Measurements from ENCODE around the gene SNN. TPM values are rescaled to one million over a fixed set of nuclear protein-coding genes. Genes with fewer than 3 reads are reported as not detected.

Gene SNN
- total RNA-seq, 3 donors from 2014 or later: 2.3 to 22.1 (median 4.2) TPM

DNA sequence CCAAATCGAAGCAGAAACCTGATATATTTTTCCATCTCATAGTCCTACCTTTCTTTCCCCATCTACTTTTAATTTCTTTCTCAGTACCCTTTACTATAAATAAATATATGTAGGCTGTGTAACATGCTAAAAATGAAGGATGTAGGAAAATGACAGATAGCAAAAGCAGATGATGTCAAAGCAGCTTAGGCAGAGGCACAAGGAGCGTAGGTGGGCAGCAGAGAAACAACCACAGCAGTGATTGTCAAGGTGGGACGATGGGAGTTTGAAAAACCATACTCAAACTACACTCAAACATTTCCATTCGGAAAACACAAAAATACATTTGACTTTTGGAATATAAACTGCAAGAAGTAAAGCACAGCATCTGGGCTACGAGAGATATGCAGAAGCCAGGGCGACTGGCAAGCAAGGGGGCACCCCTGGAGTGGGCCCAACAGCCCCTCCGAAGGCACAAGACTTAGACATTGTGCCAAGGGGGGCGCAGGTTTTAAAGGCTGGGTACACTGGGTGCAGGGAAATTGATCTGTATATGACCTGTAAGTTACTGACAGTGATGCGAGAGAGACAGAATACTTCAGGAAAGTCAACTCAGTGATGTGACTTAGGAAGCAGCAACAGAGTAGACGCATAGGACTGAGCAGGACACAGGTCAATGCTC is 31.1 kb downstream of the SNN start:
- ATAC-seq: no peak

DNA sequence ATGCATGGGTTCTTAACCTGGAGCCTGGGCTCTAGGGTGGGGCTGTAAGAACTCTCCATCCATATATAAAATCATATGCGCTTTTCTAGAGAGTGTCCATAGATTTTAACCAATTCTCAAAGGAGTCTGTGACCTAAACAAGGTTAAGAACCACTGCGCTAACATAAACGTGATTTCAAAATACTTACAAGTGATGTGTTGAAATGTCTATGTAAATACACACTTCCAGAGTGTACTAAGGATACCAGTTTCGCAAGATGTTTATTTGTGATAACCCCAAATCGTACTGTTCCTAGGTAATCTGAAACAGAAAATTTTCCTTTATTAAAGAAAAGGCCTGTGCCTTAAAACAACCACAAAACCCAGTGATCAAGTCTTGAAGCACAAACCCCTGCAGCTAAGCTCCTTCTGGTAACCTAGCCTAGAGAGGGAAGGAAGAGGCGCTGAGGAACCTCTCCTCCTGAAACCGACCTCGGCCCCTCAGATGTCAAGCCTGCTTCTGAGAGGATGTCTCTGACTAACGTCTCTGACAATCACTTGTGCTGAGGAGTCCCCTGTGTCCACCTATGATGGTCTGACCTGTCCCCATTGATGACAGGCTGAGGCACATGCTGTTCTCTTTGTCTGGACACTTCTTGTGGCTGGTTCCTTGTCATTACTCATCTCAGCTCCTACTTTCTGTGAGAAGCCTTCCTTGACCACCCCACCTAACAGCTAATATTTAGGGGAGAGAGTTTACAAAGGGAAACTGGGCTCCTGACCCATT is 32.2 kb downstream of the SNN start:
- TF ChIP-seq, protein P1, sequence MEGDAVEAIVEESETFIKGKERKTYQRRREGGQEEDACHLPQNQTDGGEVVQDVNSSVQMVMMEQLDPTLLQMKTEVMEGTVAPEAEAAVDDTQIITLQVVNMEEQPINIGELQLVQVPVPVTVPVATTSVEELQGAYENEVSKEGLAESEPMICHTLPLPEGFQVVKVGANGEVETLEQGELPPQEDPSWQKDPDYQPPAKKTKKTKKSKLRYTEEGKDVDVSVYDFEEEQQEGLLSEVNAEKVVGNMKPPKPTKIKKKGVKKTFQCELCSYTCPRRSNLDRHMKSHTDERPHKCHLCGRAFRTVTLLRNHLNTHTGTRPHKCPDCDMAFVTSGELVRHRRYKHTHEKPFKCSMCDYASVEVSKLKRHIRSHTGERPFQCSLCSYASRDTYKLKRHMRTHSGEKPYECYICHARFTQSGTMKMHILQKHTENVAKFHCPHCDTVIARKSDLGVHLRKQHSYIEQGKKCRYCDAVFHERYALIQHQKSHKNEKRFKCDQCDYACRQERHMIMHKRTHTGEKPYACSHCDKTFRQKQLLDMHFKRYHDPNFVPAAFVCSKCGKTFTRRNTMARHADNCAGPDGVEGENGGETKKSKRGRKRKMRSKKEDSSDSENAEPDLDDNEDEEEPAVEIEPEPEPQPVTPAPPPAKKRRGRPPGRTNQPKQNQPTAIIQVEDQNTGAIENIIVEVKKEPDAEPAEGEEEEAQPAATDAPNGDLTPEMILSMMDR (IDR thresholded peaks at IDR 0.05): no peak
- Histone ChIP-seq H3K36me3 (ENCODE audit: low read depth) (no peaks in the 10 kb centered on the region), H3K4me1 (ENCODE audit: low read depth) (no peaks in the 10 kb centered on the region), H3K4me3 (no peak overlapping the region), H3K9me3 (no peaks in the 10 kb centered on the region)
- DNase-seq: no peak
- ATAC-seq: peak; percentile 20
- intact Hi-C loops (cut with DNase I, micrococcal nuclease): no loop called here

More for the DNA sequence above, 31.1 kb downstream of the SNN start:
- Histone ChIP-seq H3K4me3 (no peak overlapping the region), H3K4me1 (ENCODE audit: low read depth) (no peaks in the 10 kb centered on the region), H3K36me3 (ENCODE audit: low read depth) (no peaks in the 10 kb centered on the region), H3K9me3 (no peaks in the 10 kb centered on the region)
- intact Hi-C loops (cut with DNase I, micrococcal nuclease): no loop called here
- no peak for DNase-seq
- TF ChIP-seq, protein P1 (IDR thresholded peaks at IDR 0.05): no peak

DNA sequence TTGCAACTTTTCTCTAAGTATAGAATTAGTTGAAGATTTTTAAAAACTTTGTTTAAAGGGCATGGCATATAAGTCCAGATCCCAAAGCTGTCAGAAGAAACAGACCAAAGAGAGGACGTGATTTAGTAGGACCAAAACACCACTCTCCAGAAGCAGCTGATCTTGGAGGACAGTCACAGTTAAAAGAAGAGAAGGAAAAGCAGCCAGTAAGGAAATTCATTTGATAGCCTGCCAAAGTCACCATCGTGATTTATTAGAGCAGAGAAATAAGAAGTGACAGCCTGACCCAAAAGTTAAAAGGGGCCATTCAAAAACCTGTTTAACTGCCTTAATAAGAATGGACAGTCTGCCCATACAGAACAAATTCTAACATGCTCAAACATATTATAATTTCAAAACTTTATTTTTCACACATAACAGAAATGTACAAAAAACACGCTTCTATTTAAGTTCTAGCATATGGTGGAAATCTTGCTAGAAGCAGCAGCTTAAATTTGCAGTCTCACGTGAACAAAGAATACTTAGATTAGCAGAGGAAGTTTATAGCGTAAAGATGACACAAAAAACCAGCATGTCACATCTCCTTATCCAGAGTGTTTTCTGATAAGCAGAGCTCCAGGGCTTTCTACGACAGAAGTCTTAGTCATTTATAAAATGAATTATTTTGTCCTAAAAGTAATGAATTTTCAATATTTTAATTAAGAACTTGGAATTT is 37.2 kb downstream of the SNN start:
- H3K4me3 ChIP-seq: no peak overlapping the region
- ATAC-seq: no peak
- no peak for DNase-seq
- intact Hi-C loops (cut with DNase I, micrococcal nuclease): no loop called here
- no peaks in the 10 kb centered on the region for H3K4me1 ChIP-seq (ENCODE audit: low read depth)
- H3K9me3 ChIP-seq: no peaks in the 10 kb centered on the region
- H3K36me3 ChIP-seq (ENCODE audit: low read depth): no peaks in the 10 kb centered on the region
- TF ChIP-seq, protein P1 (IDR thresholded peaks at IDR 0.05): no peak

DNA sequence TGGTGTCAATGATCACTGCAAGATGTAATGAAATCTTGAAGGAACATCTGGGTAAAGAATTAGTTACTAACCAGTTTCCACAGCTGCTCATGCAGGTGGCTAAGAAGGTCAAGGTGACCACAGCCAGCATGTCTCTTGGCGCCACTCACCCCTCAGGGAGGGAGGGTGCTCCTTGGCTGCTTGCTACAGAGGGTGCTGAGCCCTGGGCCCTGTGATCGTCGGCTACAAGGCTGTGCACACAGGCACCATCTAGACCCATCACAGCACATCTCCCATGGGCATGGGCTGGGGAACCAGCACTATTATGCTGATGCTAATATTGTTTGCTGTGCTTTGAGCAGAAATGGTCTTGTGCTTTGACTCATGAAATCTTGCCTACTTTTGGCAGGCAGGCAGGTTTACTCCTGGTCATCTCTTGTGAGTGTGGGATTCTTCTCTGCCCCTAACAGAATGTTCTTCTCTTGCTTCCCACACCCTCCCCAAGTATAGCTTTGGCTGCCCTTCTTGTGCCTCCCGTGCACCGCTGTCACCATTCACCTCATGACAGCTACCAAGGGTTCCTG is 38.0 kb downstream of the SNN start:
- no peak overlapping the region for H3K4me3 ChIP-seq
- DNase-seq (no peak), ATAC-seq (peak; percentile 48)
- H3K4me1 ChIP-seq (ENCODE audit: low read depth): no peaks in the 10 kb centered on the region
- H3K36me3 ChIP-seq (ENCODE audit: low read depth): no peaks in the 10 kb centered on the region
- intact Hi-C loops (cut with DNase I, micrococcal nuclease): no loop called here
- TF ChIP-seq, protein P1 (IDR thresholded peaks at IDR 0.05): no peak
- H3K9me3 ChIP-seq: no peaks in the 10 kb centered on the region

DNA sequence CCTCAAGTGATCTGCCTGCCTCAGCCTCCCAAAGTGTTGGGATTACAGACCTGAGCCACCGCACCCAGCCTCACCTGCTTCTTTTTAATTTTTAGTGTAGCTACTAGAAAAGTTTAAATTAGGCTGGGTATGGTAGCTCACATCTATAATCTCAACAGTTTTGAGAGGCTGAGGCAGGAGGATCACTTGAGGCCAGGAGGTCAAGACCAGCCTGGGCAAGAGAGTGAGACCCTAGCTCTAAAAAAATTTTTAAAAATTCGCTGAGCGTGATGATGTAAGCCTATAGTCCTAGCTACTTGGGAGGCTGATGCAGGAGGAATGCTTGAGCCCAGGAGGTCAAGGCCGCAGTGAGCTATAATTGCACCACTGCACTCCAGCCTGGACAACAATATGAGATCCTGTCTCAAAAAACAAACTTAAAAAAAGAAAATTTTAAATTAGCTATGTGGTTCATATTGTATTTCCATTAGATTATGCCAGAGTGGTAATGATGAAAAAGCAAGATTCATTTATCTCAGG is 39.5 kb downstream of the SNN start:
- DNase-seq (no peak), ATAC-seq (no peak)
- H3K36me3 ChIP-seq (ENCODE audit: low read depth): no peaks in the 10 kb centered on the region
- no peaks in the 10 kb centered on the region for H3K4me1 ChIP-seq (ENCODE audit: low read depth)
- intact Hi-C loops (cut with DNase I, micrococcal nuclease): no loop called here
- TF ChIP-seq, protein P1 (IDR thresholded peaks at IDR 0.05): no peak
- H3K4me3 ChIP-seq: no peak overlapping the region
- H3K9me3 ChIP-seq: no peaks in the 10 kb centered on the region

Measured in mucosa of descending colon (tissue), 3 donors.